ENCODE measurements around the gene GPC5. TPM values are rescaled to one million over a fixed set of nuclear protein-coding genes. Genes with fewer than 3 reads are reported as not detected.
A peak's percentile ranks its signal among the peaks of the same experiment; 100 is the strongest.

GPC5 gene
- total RNA-seq, 2 donors from 2014 or later: 0.83 to 1.3 TPM

DNA sequence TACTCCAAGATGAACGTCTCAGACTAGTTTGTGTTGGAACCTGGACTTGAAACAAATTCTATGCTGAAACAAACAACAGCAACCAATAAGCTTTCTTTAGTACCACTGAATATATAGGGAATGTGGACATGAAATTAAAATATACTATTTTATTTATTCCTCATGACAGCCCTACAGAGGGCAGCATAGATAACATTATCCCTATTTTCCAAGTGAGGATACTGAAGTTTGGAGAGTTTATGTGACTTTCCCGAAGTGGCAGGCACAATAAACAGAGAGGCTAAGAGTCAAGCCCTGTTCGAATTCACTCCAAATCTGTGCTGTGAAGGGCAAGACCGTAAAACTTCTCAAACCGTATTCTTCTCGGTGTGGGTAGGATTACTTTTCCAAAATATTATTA is 1318.3 kb downstream of the GPC5 start:
- Histone ChIP-seq H3K36me3 (no peaks in the 10 kb centered on the region), H3K9me3 (peaks cover 0 to 7% of the 10 kb centered on the region in 2 donors), H3K4me1 (no peaks in the 10 kb centered on the region), H3K27me3 (no peaks in the 10 kb centered on the region), H3K27ac (no peak overlapping the region), H3K4me3 (no peak overlapping the region)
- TF ChIP-seq, protein P1, sequence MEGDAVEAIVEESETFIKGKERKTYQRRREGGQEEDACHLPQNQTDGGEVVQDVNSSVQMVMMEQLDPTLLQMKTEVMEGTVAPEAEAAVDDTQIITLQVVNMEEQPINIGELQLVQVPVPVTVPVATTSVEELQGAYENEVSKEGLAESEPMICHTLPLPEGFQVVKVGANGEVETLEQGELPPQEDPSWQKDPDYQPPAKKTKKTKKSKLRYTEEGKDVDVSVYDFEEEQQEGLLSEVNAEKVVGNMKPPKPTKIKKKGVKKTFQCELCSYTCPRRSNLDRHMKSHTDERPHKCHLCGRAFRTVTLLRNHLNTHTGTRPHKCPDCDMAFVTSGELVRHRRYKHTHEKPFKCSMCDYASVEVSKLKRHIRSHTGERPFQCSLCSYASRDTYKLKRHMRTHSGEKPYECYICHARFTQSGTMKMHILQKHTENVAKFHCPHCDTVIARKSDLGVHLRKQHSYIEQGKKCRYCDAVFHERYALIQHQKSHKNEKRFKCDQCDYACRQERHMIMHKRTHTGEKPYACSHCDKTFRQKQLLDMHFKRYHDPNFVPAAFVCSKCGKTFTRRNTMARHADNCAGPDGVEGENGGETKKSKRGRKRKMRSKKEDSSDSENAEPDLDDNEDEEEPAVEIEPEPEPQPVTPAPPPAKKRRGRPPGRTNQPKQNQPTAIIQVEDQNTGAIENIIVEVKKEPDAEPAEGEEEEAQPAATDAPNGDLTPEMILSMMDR (IDR thresholded peaks at IDR 0.05): peak in 1 of 2 donors; percentile 17
- DNase-seq (ENCODE audit: low spot score): no peak

DNA sequence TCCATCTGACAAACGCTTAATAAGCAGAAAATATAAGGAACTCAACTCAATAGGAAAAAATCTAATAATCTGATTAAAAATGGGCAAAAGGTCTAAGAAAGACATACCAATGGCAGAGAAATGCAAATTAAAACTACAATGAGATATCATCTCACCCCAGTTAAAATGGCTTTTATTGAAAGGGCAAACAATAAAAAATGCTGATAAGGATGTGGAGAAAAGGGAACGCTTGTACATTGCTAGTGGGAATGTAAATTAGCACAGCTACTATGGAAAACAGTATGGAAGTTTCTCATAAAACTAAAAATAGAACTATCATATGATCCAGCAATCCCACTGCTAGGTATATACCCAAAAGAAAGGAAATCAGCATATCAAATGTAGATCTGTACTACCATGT is 1319.4 kb downstream of the GPC5 start:
- no peaks in the 10 kb centered on the region for H3K27me3 ChIP-seq
- H3K4me1 ChIP-seq: no peaks in the 10 kb centered on the region
- no peak overlapping the region for H3K4me3 ChIP-seq
- H3K36me3 ChIP-seq: no peaks in the 10 kb centered on the region
- H3K27ac ChIP-seq: no peak overlapping the region
- TF ChIP-seq, protein P1 (IDR thresholded peaks at IDR 0.05): no peak
- DNase-seq (ENCODE audit: low spot score): no peak
- H3K9me3 ChIP-seq: peaks cover 0 to 3% of the 10 kb centered on the region in 2 donors

DNA sequence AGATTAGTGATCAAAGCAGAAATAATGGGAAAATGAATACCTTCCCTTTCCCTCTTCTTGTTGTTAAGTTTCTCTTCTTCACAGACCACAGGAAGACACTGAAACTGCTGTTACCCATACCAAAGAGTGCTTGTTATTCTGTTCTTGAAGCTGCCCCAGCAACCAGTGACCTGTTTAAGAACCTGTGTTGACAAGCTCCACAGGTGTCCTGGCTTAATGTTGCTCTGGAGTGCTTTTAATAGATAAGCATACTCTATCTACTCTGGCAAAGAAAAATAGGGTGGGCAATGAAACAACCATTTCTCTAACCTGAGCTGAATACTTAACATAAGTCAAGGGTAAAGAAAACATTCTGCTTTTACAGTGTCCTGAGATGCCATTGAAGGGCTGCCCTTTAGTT is 1321.4 kb downstream of the GPC5 start:
- no peak for DNase-seq (ENCODE audit: low spot score)
- no peaks in the 10 kb centered on the region for H3K27me3 ChIP-seq
- H3K9me3 ChIP-seq: no peaks in the 10 kb centered on the region
- no peak overlapping the region for H3K27ac ChIP-seq
- TF ChIP-seq, protein P1 (IDR thresholded peaks at IDR 0.05): no peak
- no peaks in the 10 kb centered on the region for H3K36me3 ChIP-seq
- no peaks in the 10 kb centered on the region for H3K4me1 ChIP-seq
- H3K4me3 ChIP-seq: no peak overlapping the region

DNA sequence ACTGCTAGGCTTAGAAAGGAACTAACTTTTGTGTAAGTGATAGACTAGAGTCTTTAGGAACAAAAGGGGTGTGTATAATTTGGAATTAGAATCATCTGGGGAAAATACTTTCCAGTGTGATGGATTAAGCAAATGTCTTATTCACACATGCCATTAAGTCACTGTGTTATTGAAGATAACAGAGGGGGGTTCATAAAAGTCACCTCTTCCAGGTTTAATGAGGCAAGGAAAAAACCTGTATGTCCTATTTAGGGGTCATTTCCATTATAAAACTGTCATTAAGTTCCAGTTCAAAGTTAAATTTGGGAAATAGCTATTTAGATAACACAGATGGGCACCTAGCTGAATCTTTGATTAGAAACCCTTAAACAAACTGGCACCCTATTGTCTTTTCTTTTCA is 1323.2 kb downstream of the GPC5 start:
- no peaks in the 10 kb centered on the region for H3K9me3 ChIP-seq
- no peak overlapping the region for H3K4me3 ChIP-seq
- TF ChIP-seq, protein P1 (IDR thresholded peaks at IDR 0.05): no peak
- no peak overlapping the region for H3K27ac ChIP-seq
- H3K36me3 ChIP-seq: no peaks in the 10 kb centered on the region
- no peaks in the 10 kb centered on the region for H3K27me3 ChIP-seq
- no peaks in the 10 kb centered on the region for H3K4me1 ChIP-seq
- DNase-seq (ENCODE audit: low spot score): no peak

DNA sequence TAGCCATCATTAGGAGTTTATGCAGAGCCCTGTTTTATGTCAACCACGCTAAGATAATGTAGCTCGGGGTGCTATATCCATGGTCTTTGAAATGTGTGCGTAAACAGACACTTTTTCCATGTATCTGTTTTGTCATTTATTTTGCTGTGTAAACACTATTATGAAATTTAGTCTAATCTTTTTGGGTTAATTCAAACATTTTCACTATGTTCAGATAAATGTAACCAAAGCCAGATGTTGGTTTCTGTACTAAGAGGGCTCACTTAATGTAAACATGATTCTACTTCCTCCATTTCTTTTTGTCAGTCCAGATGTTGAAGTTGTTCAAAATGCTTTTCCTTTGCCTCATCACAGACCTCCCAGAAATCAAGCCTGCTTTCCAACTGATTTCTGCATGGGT is 1328.7 kb downstream of the GPC5 start:
- no peak overlapping the region for H3K27ac ChIP-seq
- TF ChIP-seq, protein P1 (IDR thresholded peaks at IDR 0.05): no peak

DNA sequence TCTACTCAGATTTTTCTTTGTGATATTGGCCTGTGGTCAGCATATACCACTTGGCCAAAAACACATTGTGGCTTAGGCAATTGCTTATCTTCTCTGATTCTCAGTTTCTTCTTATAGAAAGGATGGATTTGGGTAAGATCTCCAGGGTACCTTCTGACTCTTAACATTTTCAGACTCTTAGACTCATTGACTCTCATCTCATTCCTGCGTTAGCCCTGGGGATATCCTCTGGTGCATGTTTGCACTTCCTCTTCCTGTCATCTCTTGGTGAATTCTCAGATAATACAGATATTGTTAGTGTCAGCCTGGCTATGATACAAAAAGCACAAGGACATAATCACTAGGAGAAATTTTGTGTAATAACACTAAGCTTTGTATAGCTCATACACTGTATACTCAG is 1335.6 kb downstream of the GPC5 start:
- Histone ChIP-seq H3K4me3 (no peak overlapping the region), H3K4me1 (no peaks in the 10 kb centered on the region), H3K27ac (no peak overlapping the region), H3K27me3 (no peaks in the 10 kb centered on the region), H3K36me3 (no peaks in the 10 kb centered on the region), H3K9me3 (peaks cover 0 to 14% of the 10 kb centered on the region in 2 donors)
- TF ChIP-seq, protein P1 (IDR thresholded peaks at IDR 0.05): no peak
- no peak for DNase-seq (ENCODE audit: low spot score)

More for the DNA sequence above, 1328.7 kb downstream of the GPC5 start:
- Histone ChIP-seq H3K27me3 (no peaks in the 10 kb centered on the region), H3K36me3 (no peaks in the 10 kb centered on the region), H3K9me3 (no peaks in the 10 kb centered on the region), H3K4me3 (no peak overlapping the region), H3K4me1 (no peaks in the 10 kb centered on the region)
- no peak for DNase-seq (ENCODE audit: low spot score)

Measured in right atrium auricular region (tissue), 2 donors.